HEK293T (cell line): ENCODE data around the gene SRGAP3.

ENCODE experiments used
- CTCF ChIA-PET: fragments of 350-600 bp; formaldehyde crosslinking; extraction: SDS; loops from one replicate; lab custom pipeline; 2021; ENCODE audit warnings: antibody characterized with exemption, inconsistent platforms; lab: Yijun Ruan, JAX
- POLR2A ChIA-PET: fragments of 350-600 bp; formaldehyde crosslinking; extraction: SDS; loops from one replicate; lab custom pipeline; 2020; ENCODE audit warnings: antibody characterized with exemption, inconsistent platforms; lab: Yijun Ruan, JAX
- DNase-seq: peaks from one replicate; pipeline ENCODE4 v3.0.0; 2012; ENCODE audit warnings: mixed read lengths; ENCODE audit errors: extremely low spot score
- ARNT ChIP-seq: fragments of 450-650 bp; IDR thresholded peaks from 2 replicates; pipeline ENCODE4 v1.6.1; 2017; ENCODE audit warnings: mild to moderate bottlenecking
- BHLHE40 ChIP-seq: fragments of 450-650 bp; IDR thresholded peaks from 2 replicates; pipeline ENCODE4 v1.6.1; 2016; ENCODE audit warnings: mild to moderate bottlenecking, moderate library complexity, borderline replicate concordance
- CTBP1 ChIP-seq: fragments of 450-650 bp; IDR thresholded peaks from 2 replicates; pipeline ENCODE4 v1.6.1; 2016; ENCODE audit warnings: borderline replicate concordance
- ELF4 ChIP-seq: fragments of 450-650 bp; IDR thresholded peaks from 2 replicates; pipeline ENCODE4 v1.6.1; 2017; ENCODE audit warnings: antibody characterized with exemption
- FOXA1 ChIP-seq: fragments of 450-650 bp; IDR thresholded peaks from 2 replicates; pipeline ENCODE4 v1.6.1; 2016; ENCODE audit warnings: mild to moderate bottlenecking
- FOXK2 ChIP-seq: fragments of 450-650 bp; IDR thresholded peaks from 2 replicates; pipeline ENCODE4 v1.6.1; 2016; ENCODE audit warnings: mild to moderate bottlenecking
- FOXM1 ChIP-seq: fragments of 450-650 bp; IDR thresholded peaks from 2 replicates; pipeline ENCODE4 v1.6.1; 2017; ENCODE audit warnings: mild to moderate bottlenecking, borderline replicate concordance
- HDGF ChIP-seq: fragments of 450-650 bp; IDR thresholded peaks from 2 replicates; pipeline ENCODE4 v1.6.1; 2017; ENCODE audit warnings: antibody characterized with exemption, borderline replicate concordance
- L3MBTL2 ChIP-seq: fragments of 450-650 bp; conservative IDR thresholded peaks from 2 replicates; pipeline ENCODE4 v1.6.1; 2016; ENCODE audit warnings: mild to moderate bottlenecking
- LEF1 ChIP-seq: fragments of 450-650 bp; IDR thresholded peaks from 2 replicates; pipeline ENCODE4 v1.6.1; 2017; ENCODE audit warnings: mild to moderate bottlenecking, borderline replicate concordance
- NFRKB ChIP-seq: fragments of 450-650 bp; IDR thresholded peaks from 2 replicates; pipeline ENCODE4 v1.6.1; 2016; ENCODE audit warnings: mild to moderate bottlenecking, moderate library complexity
- PKNOX1 ChIP-seq: fragments of 450-650 bp; IDR thresholded peaks from 2 replicates; pipeline ENCODE4 v1.6.1; 2016
- SP1 ChIP-seq: fragments of 450-650 bp; IDR thresholded peaks from 2 replicates; pipeline ENCODE4 v1.6.1; 2017
- SUZ12 ChIP-seq: fragments of 450-650 bp; IDR thresholded peaks from 2 replicates; pipeline ENCODE4 v1.6.1; 2016; ENCODE audit warnings: mild to moderate bottlenecking
- TARDBP ChIP-seq: fragments of 450-650 bp; IDR thresholded peaks from 2 replicates; pipeline ENCODE4 v1.6.1; 2016
- ZNF384 ChIP-seq: fragments of 450-650 bp; IDR thresholded peaks from 2 replicates; pipeline ENCODE4 v1.6.1; 2016

Gene SRGAP3

GRCh38 chr3:9137676-9138075 is 111.8 kb downstream of the SRGAP3 start:
- ChIA-PET POLR2A (no interaction called here), CTCF (interaction anchor here (0.9 kb wide), 1 partner anchor 13 kb away, joined by 3 read pairs; no protein-coding TSS in a partner anchor)
- DNase-seq, result no peak
- no peak for TF ChIP-seq ARNT

GRCh38 chr3:9136746-9137465 is 112.5 kb downstream of the SRGAP3 start:
- DNase-seq, result no peak
- TF ChIP-seq FOXA1 (no peak), CTBP1 (no peak), SUZ12 (no peak), BHLHE40 (no peak), TARDBP (no peak), L3MBTL2 (no peak), NFRKB (no peak), LEF1 (no peak), FOXK2 (no peak), PKNOX1 (no peak), ARNT (no peak), ELF4 (no peak), FOXM1 (no peak), ZNF384 (no peak), HDGF (no peak), SP1 (no peak)
- CTCF ChIA-PET, result interaction anchor here (0.6 to 0.9 kb wide), 2 partner anchors 13 to 21 kb away, joined by 3 read pairs; no protein-coding TSS in a partner anchor
- POLR2A ChIA-PET, result no interaction called here

GRCh38 chr3:9135930-9136525 is 113.4 kb downstream of the SRGAP3 start:
- no peak for DNase-seq
- ChIA-PET POLR2A (no interaction called here), CTCF (no interaction called here)
- no peak for TF ChIP-seq CTBP1
- no peak for TF ChIP-seq SP1
- no peak for TF ChIP-seq BHLHE40
- no peak for TF ChIP-seq NFRKB
- TF ChIP-seq ZNF384, result no peak
- TF ChIP-seq HDGF, result no peak
- TF ChIP-seq SUZ12, result no peak
- no peak for TF ChIP-seq FOXA1
- no peak for TF ChIP-seq ARNT
- no peak for TF ChIP-seq FOXK2
- TF ChIP-seq ELF4, result no peak

- no peak for DNase-seq
- TF ChIP-seq CTBP1 (no peak), L3MBTL2 (no peak), LEF1 (no peak), FOXM1 (no peak), ARNT (no peak), TARDBP (no peak), ZNF384 (no peak), BHLHE40 (no peak), SUZ12 (no peak), NFRKB (no peak), SP1 (no peak), HDGF (no peak), FOXK2 (no peak), ELF4 (no peak), PKNOX1 (no peak), FOXA1 (no peak)
- POLR2A ChIA-PET, result no interaction called here
- CTCF ChIA-PET, result no interaction called here
These were observed 113.9 kb downstream of the SRGAP3 start for GRCh38 chr3:9135526-9135925.

GRCh38 chr3:9133656-9134055 is 115.8 kb downstream of the SRGAP3 start:
- POLR2A ChIA-PET, result no interaction called here
- DNase-seq, result no peak
- TF ChIP-seq ELF4, result no peak
- no peak for TF ChIP-seq FOXM1
- no peak for TF ChIP-seq TARDBP
- no peak for TF ChIP-seq SUZ12
- no peak for TF ChIP-seq ARNT
- no peak for TF ChIP-seq CTBP1
- TF ChIP-seq SP1, result no peak
- no peak for TF ChIP-seq LEF1
- TF ChIP-seq BHLHE40, result no peak
- no peak for TF ChIP-seq PKNOX1
- TF ChIP-seq FOXK2, result no peak
- CTCF ChIA-PET, result no interaction called here
